RWPE2 (cell line): ENCODE measurements around the gene SUFU.

Source experiments
- ATAC-seq: fragments of 200-7000 bp; cut with Tn5 transposase; 3 replicates; pipeline ENCODE4 v1.9.1; 2021; ENCODE audit warnings: low read depth
- DNase-seq: peaks from one replicate; pipeline ENCODE4 v3.0.0-alpha.2; 2020; ENCODE audit warnings: low spot score
- H3K27ac ChIP-seq: fragments of 450-650 bp; 2 replicates; pipeline ENCODE4 v1.5.1; 2017; ENCODE audit warnings: mild to moderate bottlenecking; ENCODE audit not compliant: poor library complexity, severe bottlenecking
- H3K27me3 ChIP-seq: fragments of 250-450 bp; sonication (Bioruptor Pico); 2 replicates; pipeline ENCODE4 v1.5.1; 2021; ENCODE audit warnings: mild to moderate bottlenecking, moderate library complexity; ENCODE audit not compliant: insufficient read depth, poor library complexity, severe bottlenecking
- H3K36me3 ChIP-seq: fragments of 250-450 bp; sonication (Bioruptor Pico); 2 replicates; pipeline ENCODE4 v1.5.1; 2020; ENCODE audit warnings: low read depth, mild to moderate bottlenecking, moderate library complexity
- H3K4me1 ChIP-seq: fragments of 250-450 bp; sonication (Bioruptor Pico); 2 replicates; pipeline ENCODE4 v1.5.1; 2021; ENCODE audit warnings: mild to moderate bottlenecking, moderate library complexity; ENCODE audit not compliant: insufficient read depth, poor library complexity, severe bottlenecking
- H3K4me3 ChIP-seq: fragments of 250-450 bp; sonication (Bioruptor Pico); 2 replicates; pipeline ENCODE4 v1.5.1; 2021; ENCODE audit warnings: mild to moderate bottlenecking, moderate library complexity; ENCODE audit not compliant: severe bottlenecking
- H3K9me3 ChIP-seq: fragments of 250-450 bp; sonication (Bioruptor Pico); 2 replicates; pipeline ENCODE4 v1.5.1; 2021; ENCODE audit warnings: mild to moderate bottlenecking, moderate library complexity; ENCODE audit not compliant: severe bottlenecking
- CTCF ChIP-seq: fragments of 450-650 bp; IDR thresholded peaks from one replicate; pipeline ENCODE4 v1.5.1; 2017; ENCODE audit warnings: mild to moderate bottlenecking, moderate library complexity; ENCODE audit not compliant: poor library complexity, severe bottlenecking

SUFU gene

GRCh38 chr10:102613785-102614184 is 110.0 kb downstream of the SUFU start:
- DNase-seq, result no peak
- H3K4me3 ChIP-seq, result no peak overlapping the region
- H3K27ac ChIP-seq, result no peak overlapping the region
- H3K36me3 ChIP-seq, result no peaks in the 10 kb centered on the region
- peaks cover 15% of the 10 kb centered on the region for H3K4me1 ChIP-seq
- H3K27me3 ChIP-seq, result no peaks in the 10 kb centered on the region
- no peak for ATAC-seq
- no peaks in the 10 kb centered on the region for H3K9me3 ChIP-seq
- TF ChIP-seq CTCF, result no peak

- Histone ChIP-seq H3K4me1 (peaks cover 14% of the 10 kb centered on the region), H3K4me3 (no peak overlapping the region), H3K27me3 (no peaks in the 10 kb centered on the region), H3K9me3 (no peaks in the 10 kb centered on the region), H3K36me3 (no peaks in the 10 kb centered on the region), H3K27ac (no peak overlapping the region)
- no peak for DNase-seq
- no peak for ATAC-seq
- TF ChIP-seq CTCF, result no peak
Measured at GRCh38 chr10:102614888-102615287, 111.1 kb downstream of the SUFU start.

- H3K27ac ChIP-seq, result no peak overlapping the region
- DNase-seq (no peak), ATAC-seq (no peak)
- no peak overlapping the region for H3K4me3 ChIP-seq
- no peaks in the 10 kb centered on the region for H3K9me3 ChIP-seq
- no peaks in the 10 kb centered on the region for H3K27me3 ChIP-seq
- TF ChIP-seq CTCF, result peak; percentile 12
- H3K4me1 ChIP-seq, result peaks cover 11% of the 10 kb centered on the region
- H3K36me3 ChIP-seq, result no peaks in the 10 kb centered on the region
Measured at GRCh38 chr10:102615361-102615760, 111.6 kb downstream of the SUFU start.

GRCh38 chr10:102616066-102616770 is 112.4 kb downstream of the SUFU start:
- Histone ChIP-seq H3K9me3 (no peaks in the 10 kb centered on the region), H3K36me3 (no peaks in the 10 kb centered on the region), H3K27ac (peak overlapping the region; percentile 4), H3K4me3 (no peak overlapping the region), H3K27me3 (no peaks in the 10 kb centered on the region), H3K4me1 (peaks cover 2% of the 10 kb centered on the region)
- TF ChIP-seq CTCF, result no peak
- no peak for DNase-seq
- ATAC-seq, result no peak

- no peak for TF ChIP-seq CTCF
- Histone ChIP-seq H3K27me3 (no peaks in the 10 kb centered on the region), H3K4me1 (no peaks in the 10 kb centered on the region), H3K27ac (no peak overlapping the region), H3K4me3 (no peak overlapping the region), H3K9me3 (no peaks in the 10 kb centered on the region), H3K36me3 (no peaks in the 10 kb centered on the region)
- DNase-seq (no peak), ATAC-seq (no peak)
Measured at GRCh38 chr10:102617041-102617440, 113.3 kb downstream of the SUFU start.
